ENCODE data around the gene TIAM2. TPM values are rescaled to one million over a fixed set of nuclear protein-coding genes. Genes with fewer than 3 reads are reported as not detected.
A peak's percentile ranks its signal among the peaks of the same experiment; 100 is the strongest.
"Not testable (repeated sequence)": the region's sequence is repeated elsewhere in the genome, so short reads cannot be mapped to it uniquely, and the experiment has no call there.

Gene TIAM2
- total RNA-seq, 1 donor from 2014 or later = 18.1 TPM

DNA sequence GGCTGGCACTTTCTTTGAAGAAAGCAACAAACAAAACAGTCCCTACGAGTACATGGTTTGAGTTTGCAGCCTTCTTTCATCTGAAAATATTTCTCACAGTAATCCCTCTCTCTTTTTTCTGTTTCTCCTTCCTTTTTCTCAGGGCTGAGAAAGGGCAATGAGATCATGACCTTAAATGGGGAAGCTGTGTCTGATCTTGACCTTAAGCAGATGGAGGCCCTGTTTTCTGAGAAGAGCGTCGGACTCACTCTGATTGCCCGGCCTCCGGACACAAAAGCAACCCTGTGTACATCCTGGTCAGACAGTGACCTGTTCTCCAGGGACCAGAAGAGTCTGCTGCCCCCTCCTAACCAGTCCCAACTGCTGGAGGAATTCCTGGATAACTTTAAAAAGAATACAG is 188.0 kb downstream of the TIAM2 start:
- Mint-ChIP-seq H3K27me3 (ENCODE audit: low read depth) (no peaks in the 10 kb centered on the region), H3K9me3 (no peaks in the 10 kb centered on the region), H3K36me3 (no peaks in the 10 kb centered on the region), H3K4me3 (no peak overlapping the region), H3K27ac (peak overlapping the region; percentile 25), H3K4me1 (peaks cover 25% of the 10 kb centered on the region)
- DNase-seq (ENCODE audit: low spot score in 2 of 2, unreplicated experiment in 2 of 2) = no peak
- TF ChIP-seq, protein P1, sequence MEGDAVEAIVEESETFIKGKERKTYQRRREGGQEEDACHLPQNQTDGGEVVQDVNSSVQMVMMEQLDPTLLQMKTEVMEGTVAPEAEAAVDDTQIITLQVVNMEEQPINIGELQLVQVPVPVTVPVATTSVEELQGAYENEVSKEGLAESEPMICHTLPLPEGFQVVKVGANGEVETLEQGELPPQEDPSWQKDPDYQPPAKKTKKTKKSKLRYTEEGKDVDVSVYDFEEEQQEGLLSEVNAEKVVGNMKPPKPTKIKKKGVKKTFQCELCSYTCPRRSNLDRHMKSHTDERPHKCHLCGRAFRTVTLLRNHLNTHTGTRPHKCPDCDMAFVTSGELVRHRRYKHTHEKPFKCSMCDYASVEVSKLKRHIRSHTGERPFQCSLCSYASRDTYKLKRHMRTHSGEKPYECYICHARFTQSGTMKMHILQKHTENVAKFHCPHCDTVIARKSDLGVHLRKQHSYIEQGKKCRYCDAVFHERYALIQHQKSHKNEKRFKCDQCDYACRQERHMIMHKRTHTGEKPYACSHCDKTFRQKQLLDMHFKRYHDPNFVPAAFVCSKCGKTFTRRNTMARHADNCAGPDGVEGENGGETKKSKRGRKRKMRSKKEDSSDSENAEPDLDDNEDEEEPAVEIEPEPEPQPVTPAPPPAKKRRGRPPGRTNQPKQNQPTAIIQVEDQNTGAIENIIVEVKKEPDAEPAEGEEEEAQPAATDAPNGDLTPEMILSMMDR (IDR thresholded peaks at IDR 0.05; ENCODE audit: unreplicated experiment) = no peak

DNA sequence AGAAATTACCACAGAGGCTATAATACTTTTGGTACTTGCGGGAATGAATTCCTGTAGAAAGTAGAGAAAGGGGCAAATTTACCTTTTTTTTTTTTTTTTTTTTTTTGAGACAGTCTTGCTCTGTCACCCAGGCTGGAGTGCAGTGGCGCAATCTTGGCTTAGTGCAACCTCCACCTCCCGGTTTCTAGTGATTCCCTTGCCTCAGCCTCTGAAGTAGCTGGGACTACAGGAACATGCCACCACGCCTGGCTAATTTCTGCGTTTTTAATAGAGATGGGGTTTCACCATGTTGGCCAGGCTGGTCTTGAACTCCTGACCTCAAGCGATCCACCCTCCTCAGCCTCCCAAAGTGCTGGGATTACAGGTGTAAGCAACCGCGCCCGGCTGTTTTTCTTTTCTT is 189.9 kb downstream of the TIAM2 start:
- not testable (repeated sequence) for H3K4me3 Mint-ChIP-seq; DNase-seq (ENCODE audit: low spot score in 2 of 2, unreplicated experiment in 2 of 2); H3K27ac Mint-ChIP-seq; H3K27me3 Mint-ChIP-seq (ENCODE audit: low read depth); H3K9me3 Mint-ChIP-seq; H3K36me3 Mint-ChIP-seq
- peaks cover 43% of the 10 kb centered on the region for H3K4me1 Mint-ChIP-seq

DNA sequence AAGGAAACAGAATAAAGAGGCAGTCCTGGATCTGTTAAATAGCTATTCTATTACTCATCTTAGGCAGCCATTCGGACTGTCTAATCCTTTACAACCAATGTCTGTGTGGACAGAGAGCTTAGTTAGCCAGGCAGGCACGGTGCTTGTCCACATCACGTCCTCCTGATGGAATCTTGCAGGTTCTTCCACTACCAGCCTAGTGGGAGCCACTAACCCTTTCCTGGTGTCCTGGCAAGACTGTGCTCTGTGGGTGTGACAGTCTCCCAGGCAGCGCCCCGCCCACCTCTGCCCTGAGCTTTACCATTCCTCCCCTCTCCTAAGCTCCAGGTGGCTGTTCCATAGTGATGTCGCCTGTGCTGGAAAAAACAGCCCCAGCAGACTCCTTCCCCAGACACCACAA is 190.4 kb downstream of the TIAM2 start:
- Mint-ChIP-seq H3K27ac (peak overlapping the region; percentile 63), H3K4me3 (no peak overlapping the region), H3K27me3 (ENCODE audit: low read depth) (no peaks in the 10 kb centered on the region), H3K36me3 (no peaks in the 10 kb centered on the region), H3K4me1 (peaks cover 48% of the 10 kb centered on the region), H3K9me3 (no peaks in the 10 kb centered on the region)
- TF ChIP-seq, protein P1 (IDR thresholded peaks at IDR 0.05; ENCODE audit: unreplicated experiment) = no peak
- DNase-seq (ENCODE audit: low spot score in 2 of 2, unreplicated experiment in 2 of 2) = no peak

DNA sequence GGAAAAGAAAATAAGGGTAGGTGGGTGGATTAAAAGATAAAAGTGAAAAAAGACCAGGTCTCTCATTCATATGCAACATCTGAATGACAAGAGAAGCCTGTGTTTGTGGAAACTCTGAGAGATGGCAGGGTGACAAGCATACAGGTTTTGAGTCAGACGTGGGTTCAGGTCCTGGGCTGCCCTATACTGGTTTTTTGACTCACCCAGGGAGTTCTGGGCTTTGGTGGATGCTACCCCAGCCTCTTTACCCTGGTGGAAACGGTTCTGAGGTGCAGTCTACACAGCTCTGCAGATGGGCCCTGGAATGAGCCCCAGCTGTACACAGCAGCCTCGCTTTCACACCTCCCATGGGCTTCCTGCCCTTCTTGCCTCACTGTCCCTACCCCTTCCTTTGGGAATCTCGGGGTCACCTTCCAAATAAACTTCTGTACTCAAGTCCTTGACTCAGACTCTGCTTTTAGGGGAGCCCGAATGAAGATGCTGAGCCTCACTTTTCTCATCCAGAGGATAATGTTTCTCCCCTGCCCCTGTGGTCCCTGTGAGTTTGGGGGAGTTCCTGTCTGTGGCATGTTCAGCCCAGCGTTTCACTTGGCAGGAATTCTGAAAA is 191.0 kb downstream of the TIAM2 start:
- peak overlapping the region; percentile 63 for H3K27ac Mint-ChIP-seq
- H3K4me3 Mint-ChIP-seq = no peak overlapping the region
- DNase-seq (ENCODE audit: low spot score in 2 of 2, unreplicated experiment in 2 of 2) = no peak
- H3K4me1 Mint-ChIP-seq = peaks cover 51% of the 10 kb centered on the region
- H3K27me3 Mint-ChIP-seq (ENCODE audit: low read depth) = no peaks in the 10 kb centered on the region
- H3K36me3 Mint-ChIP-seq = no peaks in the 10 kb centered on the region
- H3K9me3 Mint-ChIP-seq = no peaks in the 10 kb centered on the region
- TF ChIP-seq, protein P1 (IDR thresholded peaks at IDR 0.05; ENCODE audit: unreplicated experiment) = no peak

DNA sequence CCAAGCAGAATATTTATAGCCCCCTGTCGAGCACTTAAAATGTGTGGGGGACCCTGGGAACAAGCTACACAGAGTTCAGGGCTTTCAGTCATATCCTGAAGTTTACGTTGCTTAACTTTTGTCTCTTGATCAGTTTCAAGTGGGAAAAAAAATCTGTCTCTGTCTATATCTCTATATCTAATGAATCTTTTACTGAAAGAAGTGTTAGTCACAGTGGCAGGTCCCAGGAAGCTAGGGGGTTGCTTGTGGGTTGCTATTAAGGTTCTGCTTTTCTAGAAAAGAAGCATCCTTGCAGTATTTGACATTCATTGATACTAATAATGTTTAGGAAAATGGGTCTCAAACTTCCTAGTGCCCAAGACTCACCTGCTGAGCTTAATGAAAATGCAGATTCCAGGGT is 192.0 kb downstream of the TIAM2 start:
- no peak for DNase-seq (ENCODE audit: low spot score in 2 of 2, unreplicated experiment in 2 of 2)
- Mint-ChIP-seq H3K4me1 (peaks cover 51% of the 10 kb centered on the region), H3K27me3 (ENCODE audit: low read depth) (no peaks in the 10 kb centered on the region), H3K4me3 (no peak overlapping the region), H3K27ac (peak overlapping the region; percentile 81), H3K36me3 (peaks cover 2% of the 10 kb centered on the region), H3K9me3 (no peaks in the 10 kb centered on the region)
- TF ChIP-seq, protein P1 (IDR thresholded peaks at IDR 0.05; ENCODE audit: unreplicated experiment) = no peak

DNA sequence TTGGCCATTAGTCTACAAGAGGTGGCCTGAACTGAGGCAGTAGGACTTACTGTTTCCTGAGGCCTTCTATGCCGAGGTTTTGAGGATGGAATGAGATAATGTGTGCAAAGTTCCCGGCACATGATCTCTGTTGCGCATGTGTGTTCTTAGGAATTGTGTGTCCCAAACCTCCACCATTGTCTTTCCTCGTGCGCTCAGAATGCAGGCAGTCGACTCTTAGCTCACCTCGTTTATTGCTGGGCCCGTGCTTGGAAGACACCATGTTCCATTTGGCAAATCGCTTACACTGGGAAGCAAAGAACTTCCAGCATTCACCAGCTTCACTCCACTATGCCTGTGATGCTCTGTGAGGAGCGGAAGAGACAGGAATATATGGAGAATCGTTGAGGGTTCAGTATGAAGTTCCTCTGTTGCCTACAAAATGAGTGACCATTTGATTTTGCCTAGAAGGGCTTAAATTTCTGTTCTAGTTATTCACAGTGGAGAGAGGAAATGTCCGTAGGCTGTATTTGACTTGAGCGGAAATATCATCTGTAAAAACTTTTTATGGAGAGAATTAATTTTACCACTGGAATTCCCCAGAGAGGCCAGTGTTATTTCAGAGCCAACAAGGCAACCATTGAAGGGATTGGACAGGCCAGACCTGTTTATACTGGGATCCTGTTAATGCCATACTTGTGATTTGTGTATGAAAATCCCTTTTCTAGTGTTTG is 193.0 kb downstream of the TIAM2 start:
- H3K27ac Mint-ChIP-seq = peak overlapping the region; percentile 72
- DNase-seq (ENCODE audit: low spot score in 2 of 2, unreplicated experiment in 2 of 2) = no peak
- peaks cover 2% of the 10 kb centered on the region for H3K36me3 Mint-ChIP-seq
- peaks cover 46% of the 10 kb centered on the region for H3K4me1 Mint-ChIP-seq
- no peaks in the 10 kb centered on the region for H3K9me3 Mint-ChIP-seq
- H3K27me3 Mint-ChIP-seq (ENCODE audit: low read depth) = no peaks in the 10 kb centered on the region
- no peak overlapping the region for H3K4me3 Mint-ChIP-seq
- TF ChIP-seq, protein P1 (IDR thresholded peaks at IDR 0.05; ENCODE audit: unreplicated experiment) = no peak

Measured in mesothelial cell of epicardium (in vitro differentiated cells).